ENCODE results near the gene CRACR2A. TPM values are rescaled to one million over a fixed set of nuclear protein-coding genes. Genes with fewer than 3 reads are reported as not detected.

The CRACR2A gene
- total RNA-seq, 4 donors from 2014 or later: 4.8 to 18.2 (median 10.6) TPM

DNA sequence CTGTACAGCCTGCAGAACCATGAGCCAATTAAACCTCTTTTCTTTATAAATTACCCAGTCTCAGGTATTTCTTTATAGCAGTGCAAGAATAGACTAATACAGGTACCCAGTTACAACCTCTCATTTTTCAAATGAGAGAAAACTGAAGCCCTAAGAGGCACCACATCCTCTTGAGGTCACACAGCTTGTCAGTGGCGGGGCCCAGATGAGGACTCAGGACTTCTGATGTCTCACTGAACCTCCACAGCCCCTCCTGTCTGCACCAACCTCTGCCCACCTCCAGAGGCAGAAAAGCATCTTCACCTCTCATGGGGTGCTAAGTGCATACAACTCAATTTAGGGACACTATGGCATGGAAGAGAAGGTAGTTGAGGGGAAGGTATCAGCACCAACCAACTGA lies 120.7 kb downstream of the CRACR2A start:
- no peak for DNase-seq (ENCODE audit: low spot score in 2 of 2)
- H3K4me1 ChIP-seq: no peaks in the 10 kb centered on the region
- no peak overlapping the region for H3K4me3 ChIP-seq
- H3K9me3 ChIP-seq: no peaks in the 10 kb centered on the region
- 92% methylated on average over 1 of the region's 1 CpG for WGBS
- H3K27me3 ChIP-seq: no peaks in the 10 kb centered on the region
- TF ChIP-seq POLR2AphosphoS5 (IDR thresholded peaks at IDR 0.05): no peak
- no peak for TF ChIP-seq EP300 (IDR thresholded peaks at IDR 0.05)
- TF ChIP-seq, protein P1, sequence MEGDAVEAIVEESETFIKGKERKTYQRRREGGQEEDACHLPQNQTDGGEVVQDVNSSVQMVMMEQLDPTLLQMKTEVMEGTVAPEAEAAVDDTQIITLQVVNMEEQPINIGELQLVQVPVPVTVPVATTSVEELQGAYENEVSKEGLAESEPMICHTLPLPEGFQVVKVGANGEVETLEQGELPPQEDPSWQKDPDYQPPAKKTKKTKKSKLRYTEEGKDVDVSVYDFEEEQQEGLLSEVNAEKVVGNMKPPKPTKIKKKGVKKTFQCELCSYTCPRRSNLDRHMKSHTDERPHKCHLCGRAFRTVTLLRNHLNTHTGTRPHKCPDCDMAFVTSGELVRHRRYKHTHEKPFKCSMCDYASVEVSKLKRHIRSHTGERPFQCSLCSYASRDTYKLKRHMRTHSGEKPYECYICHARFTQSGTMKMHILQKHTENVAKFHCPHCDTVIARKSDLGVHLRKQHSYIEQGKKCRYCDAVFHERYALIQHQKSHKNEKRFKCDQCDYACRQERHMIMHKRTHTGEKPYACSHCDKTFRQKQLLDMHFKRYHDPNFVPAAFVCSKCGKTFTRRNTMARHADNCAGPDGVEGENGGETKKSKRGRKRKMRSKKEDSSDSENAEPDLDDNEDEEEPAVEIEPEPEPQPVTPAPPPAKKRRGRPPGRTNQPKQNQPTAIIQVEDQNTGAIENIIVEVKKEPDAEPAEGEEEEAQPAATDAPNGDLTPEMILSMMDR (IDR thresholded peaks at IDR 0.05): no peak
- TF ChIP-seq POLR2A (IDR thresholded peaks at IDR 0.05): no peak
- no peaks in the 10 kb centered on the region for H3K36me3 ChIP-seq
- H3K27ac ChIP-seq: no peak overlapping the region

DNA sequence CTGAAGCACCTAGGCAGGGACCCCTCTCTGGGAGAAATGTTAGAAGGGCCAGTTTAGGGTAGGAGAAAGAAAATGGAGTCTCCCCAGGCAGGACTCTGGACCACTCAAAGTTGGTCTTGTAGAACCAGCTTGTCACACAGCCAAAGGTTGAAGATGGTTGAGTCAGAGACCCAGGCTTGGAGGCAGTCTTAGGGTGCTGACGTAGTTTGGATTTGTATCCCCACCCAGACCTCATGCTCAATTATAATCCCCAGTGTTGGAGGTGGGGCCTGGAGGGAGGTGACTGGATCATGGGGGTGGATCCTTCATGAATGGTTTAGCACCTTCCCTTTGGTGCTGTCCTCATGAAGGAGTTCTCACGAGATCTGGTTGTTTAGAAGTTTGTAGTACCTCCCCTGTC lies 121.2 kb downstream of the CRACR2A start:
- H3K27me3 ChIP-seq: no peaks in the 10 kb centered on the region
- no peaks in the 10 kb centered on the region for H3K4me1 ChIP-seq
- WGBS: 86% methylated on average over 2 of the region's 2 CpGs
- no peaks in the 10 kb centered on the region for H3K9me3 ChIP-seq
- no peak for TF ChIP-seq EP300 (IDR thresholded peaks at IDR 0.05)
- TF ChIP-seq, protein P1 (IDR thresholded peaks at IDR 0.05): no peak
- no peak for TF ChIP-seq POLR2AphosphoS5 (IDR thresholded peaks at IDR 0.05)
- no peak for TF ChIP-seq POLR2A (IDR thresholded peaks at IDR 0.05)
- H3K4me3 ChIP-seq: no peak overlapping the region
- peaks cover 2% of the 10 kb centered on the region for H3K36me3 ChIP-seq
- DNase-seq (ENCODE audit: low spot score in 2 of 2): no peak
- no peak overlapping the region for H3K27ac ChIP-seq

DNA sequence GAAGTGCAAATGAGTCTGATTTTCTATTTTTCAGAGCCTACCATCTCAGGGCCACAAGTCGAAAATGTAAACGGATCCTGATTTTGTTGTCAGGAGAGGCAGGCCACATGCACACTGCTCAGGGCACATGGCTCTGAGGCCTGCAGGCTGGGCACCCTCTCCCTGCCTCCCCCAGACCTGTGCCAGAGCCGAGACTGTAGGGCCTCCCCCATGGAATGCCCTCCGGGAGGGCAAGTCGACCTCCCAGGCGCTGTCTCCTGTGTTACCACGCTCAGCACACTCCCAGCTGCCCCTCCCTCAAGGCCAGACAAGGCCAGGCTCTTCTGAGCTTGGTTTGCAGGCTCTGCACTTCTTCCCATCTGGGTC lies 121.7 kb downstream of the CRACR2A start:
- Histone ChIP-seq H3K4me1 (no peaks in the 10 kb centered on the region), H3K36me3 (peaks cover 5% of the 10 kb centered on the region), H3K9me3 (no peaks in the 10 kb centered on the region), H3K27ac (no peak overlapping the region), H3K27me3 (no peaks in the 10 kb centered on the region), H3K4me3 (no peak overlapping the region)
- DNase-seq (ENCODE audit: low spot score in 2 of 2): no peak
- TF ChIP-seq POLR2A (IDR thresholded peaks at IDR 0.05) (no peak), EP300 (IDR thresholded peaks at IDR 0.05) (no peak), POLR2AphosphoS5 (IDR thresholded peaks at IDR 0.05) (no peak)
- TF ChIP-seq, protein P1 (IDR thresholded peaks at IDR 0.05): no peak
- WGBS: 93% methylated on average over 4 of the region's 7 CpGs

DNA sequence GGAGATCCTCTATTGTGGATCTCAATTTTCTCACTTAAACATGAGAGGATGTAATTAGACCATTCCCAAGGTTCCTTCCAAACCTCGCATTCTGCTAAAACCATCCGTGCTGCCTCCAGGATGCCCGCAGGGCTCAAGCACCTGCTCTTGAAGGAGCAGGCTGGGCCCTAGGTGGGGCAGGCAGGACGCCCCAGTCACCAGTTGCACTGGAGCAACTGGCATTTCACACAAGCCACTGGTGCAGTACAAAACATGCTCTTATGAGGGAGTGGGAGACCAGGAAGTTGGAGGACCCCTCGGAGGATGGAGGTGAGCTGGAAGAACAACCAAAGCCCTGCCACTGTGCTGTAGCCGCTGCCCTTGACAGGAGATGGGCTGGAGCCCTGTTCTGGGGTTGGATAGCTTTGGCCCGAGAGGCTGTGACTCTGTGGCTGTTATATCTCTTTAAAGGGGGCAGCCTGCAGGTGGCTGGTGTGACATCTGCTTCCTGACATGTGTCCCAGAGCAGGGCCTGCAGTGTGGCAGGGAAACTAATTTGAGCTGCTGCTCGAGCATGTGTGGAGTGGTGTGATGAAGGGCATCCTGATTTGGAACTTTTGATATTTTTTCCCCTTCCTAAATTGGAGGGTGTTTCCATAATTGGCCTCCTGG lies 122.2 kb downstream of the CRACR2A start:
- Histone ChIP-seq H3K4me1 (no peaks in the 10 kb centered on the region), H3K4me3 (no peak overlapping the region), H3K9me3 (no peaks in the 10 kb centered on the region), H3K27me3 (no peaks in the 10 kb centered on the region), H3K27ac (no peak overlapping the region), H3K36me3 (peaks cover 5% of the 10 kb centered on the region)
- WGBS: 92% methylated on average over 8 of the region's 8 CpGs
- no peak for DNase-seq (ENCODE audit: low spot score in 2 of 2)
- TF ChIP-seq, protein P1 (IDR thresholded peaks at IDR 0.05): no peak
- no peak for TF ChIP-seq EP300 (IDR thresholded peaks at IDR 0.05)
- TF ChIP-seq POLR2AphosphoS5 (IDR thresholded peaks at IDR 0.05): no peak
- no peak for TF ChIP-seq POLR2A (IDR thresholded peaks at IDR 0.05)

DNA sequence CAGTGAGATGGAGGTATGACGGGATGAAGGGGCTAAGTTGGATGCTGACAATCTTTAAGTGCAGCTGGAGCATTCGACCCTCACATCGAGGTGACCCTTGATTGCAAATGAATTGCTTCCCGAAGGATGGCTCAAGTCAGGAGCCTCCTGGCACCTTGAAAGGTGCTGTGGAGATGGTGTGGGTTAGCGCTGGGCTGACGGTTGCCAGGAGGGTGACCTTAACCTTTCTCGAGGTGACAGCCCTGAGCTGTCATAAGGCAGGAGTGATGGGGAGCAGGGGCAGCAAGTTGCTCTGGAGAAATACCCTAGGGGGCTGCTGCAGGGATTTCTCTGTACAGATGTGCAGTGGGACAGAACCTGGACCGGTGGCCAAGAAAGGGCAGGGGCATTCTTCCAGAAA lies 122.8 kb downstream of the CRACR2A start:
- Histone ChIP-seq H3K9me3 (no peaks in the 10 kb centered on the region), H3K27me3 (no peaks in the 10 kb centered on the region), H3K36me3 (peaks cover 5% of the 10 kb centered on the region), H3K27ac (no peak overlapping the region), H3K4me1 (no peaks in the 10 kb centered on the region), H3K4me3 (no peak overlapping the region)
- DNase-seq (ENCODE audit: low spot score in 2 of 2): no peak
- WGBS: 76% methylated on average over 7 of the region's 8 CpGs
- TF ChIP-seq EP300 (IDR thresholded peaks at IDR 0.05) (no peak), POLR2AphosphoS5 (IDR thresholded peaks at IDR 0.05) (no peak), POLR2A (IDR thresholded peaks at IDR 0.05) (no peak)
- TF ChIP-seq, protein P1 (IDR thresholded peaks at IDR 0.05): no peak

All from suprapubic skin (tissue), 4 donors.